Ectodermal cell (in vitro differentiated cells): ENCODE results near the gene DNAJB8.

ENCODE experiments used
- H3K27ac ChIP-seq: 2 replicates; pipeline ENCODE4 v1.7.0; 2013; ENCODE audit warnings: mild to moderate bottlenecking, low read depth, low read length; ENCODE audit not compliant: insufficient read depth, poor library complexity, severe bottlenecking
- H3K27me3 ChIP-seq: 2 replicates; pipeline ENCODE4 v1.7.0; 2013; ENCODE audit warnings: mild to moderate bottlenecking, low read length; ENCODE audit not compliant: insufficient read depth, control insufficient read depth, poor library complexity, severe bottlenecking
- H3K36me3 ChIP-seq: one replicate; pipeline ENCODE4 v1.7.0; 2013; ENCODE audit warnings: low read length; ENCODE audit not compliant: control insufficient read depth, insufficient read depth
- H3K4me1 ChIP-seq: one replicate; pipeline ENCODE4 v1.7.0; 2013; ENCODE audit warnings: low read length; ENCODE audit not compliant: control insufficient read depth, insufficient read depth
- H3K4me3 ChIP-seq: 2 replicates; pipeline ENCODE4 v1.7.0; 2013; ENCODE audit warnings: low read depth, low read length, control low read depth; ENCODE audit not compliant: insufficient read depth
- H3K9me3 ChIP-seq: 2 replicates; pipeline ENCODE4 v1.7.0; 2013; ENCODE audit warnings: mild to moderate bottlenecking, low read length, moderate library complexity; ENCODE audit not compliant: control insufficient read depth
- WGBS, 2 experiments: methylation state at CpG; one replicate each; pipeline ENCODE4 v1.1.7; 2013; ENCODE audit warnings: missing lambda C conversion rate in 2 of 2; 5-methylcytosine and 5-hydroxymethylcytosine counted together

Gene DNAJB8

DNA sequence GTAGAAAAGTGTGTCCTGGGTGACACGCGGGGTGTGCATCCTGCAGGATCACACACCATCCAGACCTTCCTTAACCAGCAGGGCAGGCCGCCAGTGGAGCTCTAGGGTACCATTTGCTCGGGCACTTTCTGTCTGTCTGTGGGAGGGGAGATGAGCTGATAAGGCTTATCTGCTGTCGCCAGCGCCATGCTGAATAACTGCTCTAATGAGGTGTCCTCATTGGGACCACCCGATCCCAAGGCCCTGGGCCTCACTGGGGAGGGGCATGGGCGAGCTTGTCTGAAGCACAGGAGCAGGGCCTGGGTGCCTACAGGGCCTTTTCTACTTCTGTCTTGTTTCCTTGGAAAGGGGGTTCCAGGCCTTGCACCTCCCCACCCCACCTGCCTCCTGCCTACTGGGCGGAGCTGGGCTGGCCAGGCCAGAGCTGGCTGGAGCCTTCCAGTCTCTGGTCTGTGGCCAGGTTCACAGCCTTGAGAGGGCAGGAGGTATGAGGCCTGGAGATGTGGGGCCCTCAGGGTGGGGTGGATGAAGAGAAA is 28.8 kb upstream of the DNAJB8 start:
- Histone ChIP-seq H3K4me1 (peaks cover 18% of the 10 kb centered on the region), H3K27ac (no peak overlapping the region), H3K4me3 (no peak overlapping the region), H3K27me3 (peaks cover 90% of the 10 kb centered on the region), H3K36me3 (no peaks in the 10 kb centered on the region), H3K9me3 (no peaks in the 10 kb centered on the region)
- 67 to 75% methylated on average over 9 of the region's 9 CpGs for WGBS, 2 experiments

DNA sequence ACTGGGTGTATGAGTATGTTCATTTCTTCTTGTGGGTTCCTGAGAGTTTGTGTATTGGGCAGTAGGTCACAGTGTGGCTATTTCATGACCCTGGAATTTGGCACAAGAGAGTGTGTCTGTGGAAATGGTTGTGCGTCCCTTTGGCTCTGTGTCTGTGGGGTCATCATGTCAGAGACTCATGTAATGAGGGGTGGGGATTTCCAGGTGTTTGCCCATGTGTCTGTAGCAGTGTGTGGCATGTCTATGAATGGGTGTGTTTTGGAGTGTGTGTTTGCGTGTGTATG is 27.6 kb upstream of the DNAJB8 start:
- H3K36me3 ChIP-seq = no peaks in the 10 kb centered on the region
- peaks cover 29% of the 10 kb centered on the region for H3K4me1 ChIP-seq
- no peak overlapping the region for H3K4me3 ChIP-seq
- peaks cover 100% of the 10 kb centered on the region for H3K27me3 ChIP-seq
- 78 to 82% methylated on average over 2 of the region's 2 CpGs for WGBS, 2 experiments
- H3K27ac ChIP-seq = no peak overlapping the region
- H3K9me3 ChIP-seq = no peaks in the 10 kb centered on the region

DNA sequence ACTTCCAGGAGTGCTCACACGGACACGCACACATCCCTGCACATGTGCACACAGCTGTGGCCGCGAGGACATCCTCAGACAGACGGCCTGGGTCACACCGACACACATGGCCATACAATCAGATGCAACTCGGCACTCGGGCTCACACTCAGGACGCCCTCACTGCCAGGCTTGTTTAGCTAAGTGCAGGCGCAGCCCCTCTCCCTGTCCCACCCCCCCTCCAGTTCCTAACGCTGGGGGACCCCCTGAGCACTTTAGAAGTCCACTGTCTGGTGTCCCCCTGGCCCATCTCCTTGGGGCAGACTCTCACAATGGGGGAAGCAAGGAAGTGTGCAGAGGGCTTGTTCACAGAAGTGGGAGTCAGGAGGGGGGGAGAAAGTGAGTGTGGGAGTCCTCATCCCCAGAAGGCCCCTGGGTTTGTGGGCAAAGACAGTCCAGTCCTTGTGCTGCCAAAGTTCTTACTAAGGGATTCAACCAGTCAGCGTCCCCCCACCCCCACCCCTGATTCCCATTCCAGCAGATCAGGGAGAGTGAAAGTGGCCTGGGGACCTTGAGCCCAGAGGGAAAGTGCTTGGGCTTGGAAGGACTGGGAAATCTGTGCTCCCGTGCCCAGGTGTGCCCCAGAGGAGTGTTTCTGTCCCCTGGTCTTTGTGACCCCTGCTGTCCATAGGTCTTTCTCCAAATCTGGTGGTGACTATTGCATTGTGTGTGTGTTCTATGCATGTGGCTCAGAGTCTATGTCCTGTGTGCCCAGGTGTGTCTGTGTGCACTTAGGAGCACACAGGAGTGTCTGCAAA is 27.1 kb upstream of the DNAJB8 start:
- Histone ChIP-seq H3K9me3 (no peaks in the 10 kb centered on the region), H3K27me3 (peaks cover 100% of the 10 kb centered on the region), H3K27ac (no peak overlapping the region), H3K36me3 (no peaks in the 10 kb centered on the region), H3K4me1 (peaks cover 33% of the 10 kb centered on the region), H3K4me3 (no peak overlapping the region)
- WGBS, 2 experiments = 4 to 8% methylated on average over 13 of the region's 13 CpGs

DNA sequence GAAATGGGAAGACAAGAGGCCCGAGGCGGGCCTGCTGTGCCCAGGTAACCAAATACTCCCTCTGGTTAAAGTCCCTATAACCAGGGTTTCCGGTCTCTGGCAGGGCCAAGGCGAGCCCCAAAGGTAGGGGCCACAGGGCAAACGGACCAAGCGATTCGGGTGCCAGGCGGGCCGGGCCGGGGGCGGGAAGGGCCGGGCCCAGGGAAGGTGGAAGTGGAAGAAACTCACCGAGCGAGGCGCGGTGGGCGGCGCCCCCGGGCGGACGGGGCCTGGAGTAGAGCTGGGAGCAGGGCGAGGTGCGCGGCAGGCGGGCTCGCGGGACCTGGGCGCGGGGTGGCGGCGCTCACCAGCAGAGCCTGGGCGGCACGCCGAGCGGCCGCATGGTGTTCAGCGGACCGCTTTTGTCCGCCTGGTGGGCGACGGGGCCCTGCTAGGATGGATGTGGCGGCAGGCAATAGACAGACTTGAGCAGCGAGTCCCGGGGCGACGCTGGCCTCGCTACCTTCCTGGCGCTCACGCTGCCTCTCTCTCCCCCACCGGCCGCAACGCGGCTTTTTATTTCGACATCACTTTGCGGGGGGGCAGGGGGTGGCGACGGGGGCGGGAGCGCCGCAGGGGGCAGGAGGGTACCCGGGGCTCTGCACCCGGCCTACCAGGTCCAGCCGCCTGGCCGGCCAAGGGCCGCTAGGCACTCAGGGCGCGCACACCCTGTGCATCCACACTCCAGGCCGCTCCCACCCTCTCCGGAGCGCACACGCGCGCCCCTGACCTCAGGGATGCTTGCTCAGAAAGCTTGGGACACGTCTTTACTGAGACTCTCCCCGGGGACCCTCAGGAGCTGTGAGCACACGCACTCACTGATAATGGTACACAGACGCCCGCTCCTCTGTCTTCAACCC is 26.2 kb upstream of the DNAJB8 start, which contains the start of gene GATA2:
TSS of gene GATA2 (minus strand) at position 531 of the 899 bp plus-strand sequence. CDS start 6,170 bp downstream, outside the sequence.
- H3K4me3 ChIP-seq = no peak within 1 kb of the TSS
- no peaks in the 10 kb centered on the region for H3K9me3 ChIP-seq
- no peak within 1 kb of the TSS for H3K27ac ChIP-seq
- H3K36me3 ChIP-seq = no peaks in the 10 kb centered on the region
- 1 to 2% methylated on average over 78 of the region's 78 CpGs for WGBS, 2 experiments
- peaks cover 39% of the 10 kb centered on the region for H3K4me1 ChIP-seq
- peaks cover 100% of the 10 kb centered on the region for H3K27me3 ChIP-seq

DNA sequence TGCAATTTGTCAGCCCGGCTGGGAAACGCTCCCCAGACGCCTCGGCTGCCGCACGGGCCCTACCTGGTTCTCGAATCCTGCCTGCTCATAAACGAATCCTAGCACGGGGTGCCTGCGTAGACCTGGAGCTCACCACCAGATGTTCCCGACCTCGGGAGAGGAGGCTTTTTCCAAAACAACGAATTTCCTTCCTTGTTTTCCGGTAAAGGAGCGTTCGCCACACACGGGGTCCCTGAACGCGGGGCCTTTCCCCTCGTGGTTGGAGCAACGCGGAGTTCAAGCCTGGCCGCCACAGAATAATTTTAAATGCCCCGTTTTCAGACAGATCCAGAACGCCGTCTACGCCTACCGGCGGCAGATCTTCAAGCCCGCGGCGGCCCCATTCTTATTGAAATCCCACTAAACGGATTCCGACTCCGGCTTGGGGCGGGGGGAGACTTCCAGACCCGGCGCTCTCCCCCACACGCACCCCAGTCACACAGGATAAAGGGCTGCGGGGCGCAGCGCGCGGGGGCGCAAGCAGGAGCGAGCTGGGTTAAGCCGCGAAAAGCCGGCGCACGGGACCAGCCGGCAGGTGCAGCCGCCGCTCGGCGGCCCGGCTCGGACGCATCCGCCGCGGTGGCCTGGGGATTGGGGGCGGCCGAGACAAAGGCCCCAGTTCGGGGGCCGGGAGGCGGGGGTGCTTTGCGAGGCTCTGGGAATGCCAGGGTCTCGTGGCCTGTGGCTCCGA is 25.4 kb upstream of the DNAJB8 start:
- WGBS, 2 experiments = 1% methylated on average over 70 of the region's 70 CpGs
- no peak overlapping the region for H3K27ac ChIP-seq
- H3K4me3 ChIP-seq = no peak overlapping the region
- H3K36me3 ChIP-seq = no peaks in the 10 kb centered on the region
- H3K27me3 ChIP-seq = peaks cover 100% of the 10 kb centered on the region
- peaks cover 40% of the 10 kb centered on the region for H3K4me1 ChIP-seq
- no peaks in the 10 kb centered on the region for H3K9me3 ChIP-seq

DNA sequence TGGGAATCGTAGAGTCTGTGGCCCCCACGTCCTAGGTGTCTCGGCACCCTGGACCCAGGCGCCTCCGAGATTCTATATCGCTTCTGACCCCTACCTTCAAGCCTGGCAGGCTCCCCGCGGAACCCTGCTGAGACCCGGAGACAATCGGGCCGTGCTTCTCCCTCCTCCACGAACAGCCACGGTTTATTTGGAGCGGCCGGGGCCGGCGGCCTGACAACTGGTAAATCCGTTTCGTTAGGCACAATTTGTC is 24.9 kb upstream of the DNAJB8 start:
- Histone ChIP-seq H3K36me3 (no peaks in the 10 kb centered on the region), H3K27ac (no peak overlapping the region), H3K27me3 (peaks cover 100% of the 10 kb centered on the region), H3K4me1 (peaks cover 40% of the 10 kb centered on the region), H3K9me3 (no peaks in the 10 kb centered on the region), H3K4me3 (no peak overlapping the region)
- 1% methylated on average over 19 of the region's 19 CpGs for WGBS, 2 experiments

DNA sequence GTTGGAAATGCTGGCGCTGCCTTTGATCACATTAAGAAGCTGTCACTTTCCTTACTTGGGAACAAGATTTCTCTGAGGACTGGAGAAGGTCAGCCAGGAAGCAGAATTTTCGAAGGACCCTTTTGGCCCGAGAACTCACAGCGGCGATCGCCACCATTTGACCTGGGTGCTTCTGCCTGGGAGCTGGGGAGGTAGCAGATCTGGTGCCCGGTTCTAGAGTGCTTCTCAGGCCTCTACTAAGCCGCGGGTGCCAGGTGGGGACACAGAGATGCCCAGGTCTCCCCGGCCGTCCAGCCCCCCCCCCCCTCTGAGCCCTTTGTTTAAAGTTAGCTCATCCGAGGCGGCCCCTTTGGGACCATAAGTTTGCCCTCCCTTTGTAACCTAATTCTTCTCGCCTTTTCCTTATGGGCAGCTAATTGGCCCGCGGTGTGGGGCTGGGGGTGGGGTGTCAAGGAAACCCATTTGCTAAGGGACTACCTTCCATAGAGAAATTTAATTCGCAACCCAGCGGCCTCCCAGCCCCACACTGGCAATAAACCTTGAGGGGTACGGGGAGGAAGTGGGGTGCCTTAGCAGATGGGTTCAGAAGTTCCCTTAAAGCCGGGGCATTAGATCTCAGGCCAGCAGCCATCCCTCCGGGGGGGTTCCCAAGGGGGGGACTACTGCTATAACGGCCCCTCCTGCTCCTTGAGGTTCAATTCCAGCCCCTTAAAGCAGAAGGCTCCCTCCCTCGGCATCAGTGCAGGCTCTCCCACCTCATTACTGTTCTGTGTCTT is 24.4 kb upstream of the DNAJB8 start:
- H3K27ac ChIP-seq = no peak overlapping the region

DNA sequence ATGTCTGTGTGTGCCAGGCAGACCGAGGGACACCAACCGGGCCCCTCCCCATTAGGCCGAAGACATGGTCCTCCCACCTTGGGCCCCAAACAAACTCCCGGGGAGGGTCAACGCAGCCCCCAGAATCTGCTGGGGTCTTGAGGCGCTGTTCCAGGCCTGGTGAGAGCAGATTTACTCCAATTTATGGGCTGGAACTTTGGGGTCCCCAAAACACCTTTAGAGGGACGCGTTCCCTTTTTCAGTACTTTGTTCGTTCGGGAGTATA is 23.9 kb upstream of the DNAJB8 start:
- no peaks in the 10 kb centered on the region for H3K36me3 ChIP-seq
- 5 to 6% methylated on average over 10 of the region's 10 CpGs for WGBS, 2 experiments
- no peaks in the 10 kb centered on the region for H3K9me3 ChIP-seq
- H3K4me3 ChIP-seq = no peak overlapping the region
- peaks cover 46% of the 10 kb centered on the region for H3K4me1 ChIP-seq
- no peak overlapping the region for H3K27ac ChIP-seq
- peaks cover 100% of the 10 kb centered on the region for H3K27me3 ChIP-seq

More for the DNA sequence above, 24.4 kb upstream of the DNAJB8 start:
- Histone ChIP-seq H3K9me3 (no peaks in the 10 kb centered on the region), H3K4me3 (no peak overlapping the region), H3K36me3 (no peaks in the 10 kb centered on the region), H3K4me1 (peaks cover 43% of the 10 kb centered on the region), H3K27me3 (peaks cover 100% of the 10 kb centered on the region)
- WGBS, 2 experiments = 3% methylated on average over 21 to 23 of the region's 23 CpGs

DNA sequence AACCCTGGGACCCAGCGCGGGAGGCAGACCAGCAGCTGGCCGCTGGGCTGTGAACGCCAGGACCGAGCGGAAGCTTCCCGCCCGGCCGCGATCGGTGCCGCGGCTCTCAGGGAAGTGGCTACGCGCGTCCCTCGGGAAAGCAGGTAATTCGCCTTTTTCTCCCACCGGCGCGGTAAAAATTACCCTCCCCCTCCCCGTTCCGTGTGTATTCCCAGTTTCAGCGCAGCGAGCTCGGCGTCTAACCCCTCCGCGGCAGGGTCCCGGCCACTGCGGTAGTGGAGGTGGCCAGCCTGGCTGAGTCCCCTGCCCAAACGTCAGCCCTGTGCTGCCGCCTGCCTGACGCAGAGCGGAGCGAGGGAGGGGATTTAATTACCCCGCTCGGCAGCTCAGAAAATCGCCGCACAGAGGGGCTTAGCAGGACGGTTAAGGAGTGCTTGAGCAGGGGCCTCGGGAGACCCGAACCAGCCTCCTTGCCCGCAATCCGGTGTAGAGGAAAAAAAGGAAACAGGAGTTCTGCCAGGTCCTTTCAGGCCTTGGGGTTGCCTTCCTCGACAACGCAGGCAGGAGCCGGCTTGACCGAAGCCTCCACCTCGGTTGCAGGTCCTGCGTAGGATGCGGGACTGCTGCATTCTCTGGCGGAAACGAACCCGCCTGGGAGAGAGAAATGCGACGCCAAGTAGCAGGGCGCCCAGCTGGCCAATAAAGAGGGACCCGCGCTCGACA is 23.4 kb upstream of the DNAJB8 start:
- no peak overlapping the region for H3K27ac ChIP-seq
- H3K36me3 ChIP-seq = no peaks in the 10 kb centered on the region
- WGBS, 2 experiments = 1% methylated on average over 61 of the region's 61 CpGs
- H3K4me3 ChIP-seq = peak overlapping the region; percentile 24
- H3K4me1 ChIP-seq = peaks cover 46% of the 10 kb centered on the region
- H3K9me3 ChIP-seq = no peaks in the 10 kb centered on the region
- peaks cover 100% of the 10 kb centered on the region for H3K27me3 ChIP-seq
